GM21360 (cell line): ENCODE results near the gene HEY2.

Experiments used
- ATAC-seq: cut with Tn5 transposase; IDR thresholded peaks from one replicate; pipeline ENCODE4 v1.9.1; 2021; ENCODE audit warnings: mild to moderate bottlenecking, moderate library complexity; ENCODE audit not compliant: unreplicated experiment

The HEY2 gene

DNA sequence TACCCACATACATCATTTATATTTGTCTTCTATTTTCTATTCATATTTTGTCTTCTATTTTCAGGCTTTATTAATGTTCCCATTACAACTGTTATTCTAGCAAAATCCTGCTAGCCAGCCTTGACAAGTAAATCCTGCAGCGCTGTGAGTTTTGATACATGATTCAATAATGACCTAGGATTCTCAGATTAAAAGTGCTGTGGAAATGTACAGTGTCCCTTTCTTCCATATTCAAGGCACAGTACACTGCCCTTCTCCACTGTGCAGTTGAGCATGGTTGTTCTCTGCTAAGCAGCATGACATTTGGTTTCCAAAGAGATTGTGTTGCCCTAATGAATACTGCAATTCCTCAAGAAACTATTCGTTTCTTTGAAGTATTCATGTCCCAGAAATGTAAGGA lies 5.8 kb upstream of the HEY2 start:
- no peak for ATAC-seq

DNA sequence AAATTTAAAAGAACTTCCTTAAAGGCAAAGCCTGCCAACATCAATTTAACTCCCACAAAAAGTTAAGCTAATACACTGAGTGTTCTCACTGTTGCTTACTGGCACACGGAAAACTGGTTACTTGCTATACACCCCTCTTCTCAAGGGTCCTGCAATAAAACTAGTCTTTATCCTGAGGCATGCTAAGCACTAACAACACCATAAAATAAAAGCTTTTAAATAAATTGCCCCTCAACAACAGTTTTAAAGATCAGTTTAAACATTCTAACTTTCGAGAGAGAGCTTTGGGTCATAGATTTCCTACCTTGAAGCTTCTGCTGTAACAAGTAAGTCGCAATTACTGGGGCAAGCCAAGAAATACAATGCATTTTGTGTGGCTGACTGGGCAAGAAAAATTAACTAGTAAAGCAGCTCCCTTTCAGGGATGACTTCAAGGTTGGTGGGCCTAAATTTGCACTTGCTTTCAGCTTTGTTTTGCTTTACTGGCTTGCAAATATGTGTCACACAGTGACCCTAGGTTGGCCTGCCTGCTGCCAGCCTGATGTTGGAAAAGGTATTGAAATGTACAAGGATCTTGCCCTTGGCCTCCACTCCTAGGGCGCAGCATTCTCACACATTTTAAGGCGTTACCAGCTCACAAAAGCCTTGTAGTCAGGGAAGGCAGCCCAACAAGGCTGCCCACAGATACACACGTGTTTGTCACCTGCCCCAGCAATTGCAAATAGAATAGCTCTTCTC lies 4.0 kb upstream of the HEY2 start:
- ATAC-seq, result no peak

DNA sequence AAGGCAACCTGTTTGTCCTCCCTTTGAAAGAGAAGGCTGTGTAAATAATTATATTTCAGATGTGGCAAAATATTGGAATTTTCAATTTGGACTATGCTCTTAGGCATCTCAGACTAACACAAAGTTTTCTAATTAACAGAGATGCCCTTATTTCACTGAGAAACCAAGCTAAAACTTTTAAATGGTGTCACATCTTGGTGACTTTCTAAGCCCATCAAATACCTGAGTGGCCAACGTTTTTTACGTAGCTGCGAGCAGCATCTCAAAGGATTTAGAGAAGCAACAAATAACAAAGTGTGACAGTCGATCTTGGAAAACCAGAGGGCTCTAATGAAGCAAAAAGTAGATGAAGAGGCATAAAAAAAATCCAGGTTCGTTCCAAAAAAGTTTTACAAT lies 3.4 kb upstream of the HEY2 start:
- ATAC-seq, result no peak

DNA sequence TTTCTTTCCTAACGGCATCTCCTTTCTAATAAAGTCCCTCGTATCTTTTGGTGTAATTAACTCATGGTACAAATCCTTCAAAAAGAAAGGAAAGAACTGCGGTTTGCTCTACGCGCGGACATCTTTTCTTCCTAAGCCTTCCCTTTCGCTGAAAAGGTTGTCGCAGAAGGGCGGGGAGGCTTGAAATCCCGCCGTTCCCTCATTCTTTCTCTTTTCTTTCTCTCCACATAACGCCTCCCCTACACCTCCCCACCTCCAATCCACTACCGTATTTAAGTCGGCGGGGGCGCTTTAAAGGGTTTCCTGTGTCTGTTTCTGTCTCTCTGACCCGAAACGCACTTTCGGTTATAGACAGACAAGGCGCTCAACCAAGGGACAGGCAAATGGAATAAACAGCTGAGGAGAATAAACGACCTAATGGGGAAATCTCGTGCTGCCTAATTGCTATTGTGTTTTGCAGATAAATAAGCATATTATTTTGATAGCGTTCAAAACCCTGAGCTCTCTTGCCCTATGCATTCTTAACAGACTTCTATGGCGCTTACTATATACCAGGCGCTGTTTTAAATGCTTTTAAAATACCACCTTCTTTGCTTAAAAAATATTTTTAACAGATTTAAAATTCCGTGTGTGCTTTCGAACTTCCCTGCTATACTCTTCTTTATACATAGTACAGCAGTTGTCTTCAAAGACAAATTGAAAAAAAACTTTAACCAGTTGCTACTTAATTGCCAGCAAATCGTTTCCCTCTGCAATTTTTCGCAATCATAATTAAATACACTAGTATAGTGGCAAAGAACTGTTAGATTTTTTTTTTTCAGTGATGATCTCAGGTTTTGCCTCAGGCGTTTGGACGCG lies 2.5 kb upstream of the HEY2 start:
- ATAC-seq, result peak; percentile 54

DNA sequence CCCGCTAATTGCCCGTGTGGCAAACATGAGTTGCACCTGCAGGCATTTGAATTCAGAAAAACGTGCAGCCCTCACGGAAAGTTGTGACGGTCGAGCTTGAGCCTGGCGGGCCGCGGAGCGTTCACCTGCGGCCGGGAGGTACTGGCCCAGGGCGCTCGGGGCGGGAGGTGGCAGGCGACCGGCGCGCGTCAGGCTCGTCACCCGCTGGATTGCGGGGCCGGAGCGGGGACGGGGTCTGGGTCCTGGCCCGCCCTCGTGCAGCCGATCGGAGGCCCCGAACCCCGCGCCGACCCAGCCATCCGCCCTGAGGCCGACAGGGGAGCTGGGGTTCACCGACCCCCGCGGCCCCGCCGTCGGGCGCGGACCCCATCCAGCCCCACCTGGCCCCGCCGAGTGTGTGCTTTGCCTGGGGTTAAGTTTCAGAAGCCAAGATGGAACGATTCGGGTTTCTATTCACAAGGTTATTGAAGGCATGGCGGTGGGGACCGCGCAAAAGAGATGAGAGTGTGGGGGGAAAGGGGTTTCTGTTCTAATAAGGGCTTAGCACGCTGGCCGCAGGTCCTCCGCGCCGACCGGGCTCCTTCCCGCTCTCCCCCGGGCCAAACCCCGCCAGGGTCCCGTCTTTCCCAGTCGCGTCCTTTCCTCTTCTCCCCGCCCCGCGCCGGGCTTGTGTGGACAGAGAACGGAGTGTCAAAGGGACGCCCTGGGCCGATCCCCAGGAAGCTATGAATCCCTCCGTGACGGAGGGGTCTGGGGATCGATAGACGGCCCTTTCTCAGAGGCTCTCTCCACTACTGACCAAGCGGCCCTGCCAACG lies 1.6 kb upstream of the HEY2 start:
- ATAC-seq, result no peak

DNA sequence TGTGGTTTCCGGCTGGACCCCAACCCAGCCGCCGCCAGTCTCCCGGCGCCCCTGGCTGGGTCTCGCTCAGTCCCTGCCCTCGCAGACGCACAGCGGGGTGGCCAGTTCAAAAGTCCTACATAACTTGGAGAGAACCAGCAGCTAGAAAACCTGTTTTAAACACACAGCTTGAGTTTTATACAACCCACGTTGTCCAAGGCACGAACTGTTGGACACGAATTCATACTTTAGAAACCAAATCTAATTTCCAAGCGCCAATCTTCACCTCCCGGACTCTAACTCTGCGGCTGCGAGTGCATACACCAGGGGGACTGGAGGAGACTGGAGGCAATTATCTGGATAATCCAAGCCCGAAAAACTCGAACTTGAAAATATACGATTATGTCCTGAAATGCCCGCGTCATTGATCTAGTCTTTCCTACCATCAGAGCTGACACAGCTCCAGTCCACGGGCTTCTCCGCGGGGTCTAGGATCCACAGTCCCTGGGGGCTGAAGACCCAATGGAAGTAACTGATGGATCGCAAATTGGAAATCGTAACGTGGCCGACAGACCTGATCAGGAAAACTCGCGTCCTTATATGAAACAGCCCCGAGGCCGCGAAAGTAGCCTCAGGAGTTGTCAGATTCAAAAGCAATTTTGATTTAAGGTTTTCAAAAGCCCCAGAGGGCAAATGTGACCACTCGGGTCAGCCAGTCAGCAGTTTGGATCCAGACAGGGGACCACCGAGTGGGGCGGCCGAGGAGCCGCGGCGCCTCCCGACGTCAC lies 843 bp upstream of the HEY2 start:
- no peak for ATAC-seq

DNA sequence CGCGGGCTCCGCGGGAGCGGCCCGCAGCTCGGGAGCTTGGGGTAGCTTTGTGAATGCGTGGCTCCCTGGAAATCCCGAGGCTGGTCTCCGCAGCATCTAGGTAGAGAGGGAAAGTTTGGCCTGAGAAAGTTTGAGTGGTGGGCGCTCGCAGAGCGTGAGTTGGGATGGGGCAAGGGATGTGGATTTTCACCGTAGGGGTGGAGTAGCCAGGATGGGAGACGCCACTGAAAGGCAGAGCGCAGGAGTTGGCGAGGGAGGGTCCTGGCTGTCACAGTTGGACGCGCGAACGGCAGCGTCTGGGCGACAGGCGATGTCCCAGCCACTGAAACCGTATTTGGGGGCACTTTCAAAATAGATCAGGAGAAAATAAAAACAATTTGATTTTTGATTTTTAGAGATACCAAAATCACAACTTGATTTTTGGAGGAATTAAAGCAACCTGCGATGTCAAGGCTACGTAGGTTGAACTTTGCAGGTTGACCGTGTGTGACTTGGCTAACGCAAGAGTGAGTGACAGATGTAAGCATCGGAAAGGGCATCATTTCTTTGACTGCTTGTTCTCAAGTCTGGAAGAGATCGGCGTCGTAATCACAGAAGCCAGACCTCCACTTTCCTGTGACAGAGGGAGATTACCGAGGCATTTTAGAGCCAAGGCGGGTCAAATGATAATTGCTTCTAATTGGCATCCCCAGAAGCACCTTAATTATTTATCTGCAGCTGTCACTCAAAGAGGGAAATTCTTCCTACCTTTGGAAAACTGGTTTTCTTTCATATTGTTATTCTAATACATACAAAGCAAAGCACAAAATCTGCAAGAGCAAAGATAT lies 646 bp downstream of the HEY2 start:
- ATAC-seq, result no peak

DNA sequence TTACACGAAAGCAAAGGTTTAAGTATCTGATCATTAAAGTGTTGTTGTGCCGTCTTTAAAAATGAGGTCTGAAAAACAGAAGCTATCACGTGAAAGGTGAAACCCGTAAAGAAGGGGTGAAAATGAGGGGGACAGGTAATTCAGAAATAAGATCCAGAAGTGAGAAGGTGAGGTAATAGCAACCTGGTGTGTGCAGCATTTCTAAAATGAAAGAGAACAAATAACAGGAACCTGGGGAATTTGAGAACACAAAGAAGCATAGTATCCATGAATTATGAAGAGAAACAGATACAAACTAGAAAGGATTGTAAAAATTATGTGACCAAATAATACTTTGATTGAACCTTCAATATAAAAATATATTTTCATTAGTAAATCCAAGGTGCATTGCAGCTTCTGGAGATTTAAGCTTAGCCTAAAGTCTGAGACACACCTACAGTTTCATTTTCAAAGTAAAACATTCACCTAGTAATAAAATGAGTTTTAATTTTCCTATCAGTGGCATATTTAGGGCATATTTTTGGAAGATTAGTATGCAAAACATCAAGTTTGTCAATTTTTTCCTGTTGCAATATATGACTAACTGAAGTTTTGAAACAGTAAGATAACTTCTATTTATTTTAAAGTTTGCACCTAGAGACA lies 1.4 kb downstream of the HEY2 start:
- ATAC-seq, result no peak

DNA sequence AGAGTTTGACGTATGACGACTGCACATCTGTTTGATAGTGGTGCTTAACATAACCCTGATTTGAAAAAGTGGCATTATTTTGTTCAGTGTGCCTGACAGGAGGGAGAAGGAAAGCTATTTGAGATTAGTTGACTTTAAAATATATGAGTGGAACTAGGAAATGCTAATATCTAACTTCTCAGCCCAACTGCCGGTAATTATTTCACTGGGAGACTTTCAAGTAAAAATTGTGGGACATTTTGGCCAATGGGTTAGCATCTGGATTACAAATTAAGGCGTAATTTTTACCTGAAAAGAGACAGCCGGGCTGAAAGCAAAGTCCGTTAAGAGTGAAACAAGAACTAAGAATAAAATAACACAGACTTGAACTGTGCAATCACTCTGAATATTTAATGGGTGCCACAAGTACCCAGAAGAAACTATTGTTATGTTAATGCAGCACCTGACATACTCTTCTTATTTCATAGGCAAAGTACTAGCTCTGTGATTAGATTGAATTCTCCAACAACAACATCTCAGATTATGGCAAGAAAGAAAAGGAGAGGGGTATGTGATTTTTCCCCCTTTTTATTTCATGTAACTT lies 2.0 kb downstream of the HEY2 start:
- no peak for ATAC-seq

DNA sequence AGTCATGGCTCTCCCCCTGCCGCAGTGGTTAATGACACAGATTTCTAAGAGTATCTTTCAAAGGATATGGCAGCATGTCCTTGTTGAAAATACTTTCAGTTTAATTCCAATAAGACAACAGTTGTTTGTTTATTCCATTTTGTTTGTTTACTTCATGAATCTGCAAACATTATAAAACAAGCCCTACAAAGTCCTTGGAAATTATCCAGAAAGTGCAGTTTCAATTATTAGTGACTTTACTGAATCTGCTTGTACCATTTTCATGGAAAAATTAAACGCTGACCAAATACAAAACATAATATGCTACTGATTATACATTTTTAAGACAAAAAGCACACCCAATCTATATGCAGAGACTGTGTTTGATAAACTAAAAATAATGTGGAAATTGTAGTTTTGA lies 3.3 kb downstream of the HEY2 start:
- ATAC-seq, result no peak

DNA sequence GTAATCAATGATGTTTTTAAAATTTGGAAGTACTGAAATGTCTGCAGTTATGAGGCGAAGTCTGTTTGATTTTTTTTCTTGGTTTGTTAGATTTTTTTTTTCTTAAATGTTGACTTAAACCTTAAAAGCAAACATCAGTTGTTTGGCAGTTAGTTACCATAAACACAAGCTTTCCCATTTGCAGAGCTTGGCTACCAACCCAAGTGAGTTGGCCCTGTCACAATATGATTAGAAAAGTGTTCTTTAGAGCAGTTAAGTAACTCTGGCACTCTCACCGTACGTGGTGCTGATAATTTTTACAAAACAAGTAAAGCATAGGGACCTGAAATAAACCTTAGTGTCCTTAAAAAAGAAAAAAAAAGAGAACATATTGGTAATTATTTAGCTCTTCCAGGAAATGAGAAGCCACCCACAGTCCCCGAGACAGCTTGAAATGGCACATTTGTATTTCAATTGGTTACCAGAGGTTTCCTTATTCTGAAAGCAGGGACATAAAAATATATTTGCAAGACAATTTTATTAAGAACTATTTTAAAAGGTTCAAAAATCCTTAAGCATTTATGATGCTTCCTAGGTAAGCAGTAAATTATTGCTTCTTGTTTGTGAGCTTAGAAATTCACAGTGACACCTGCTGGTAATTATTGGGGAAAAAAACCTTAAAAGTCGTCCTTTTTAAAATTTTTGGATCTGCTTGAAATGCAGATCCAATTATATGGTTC lies 3.9 kb downstream of the HEY2 start:
- no peak for ATAC-seq

DNA sequence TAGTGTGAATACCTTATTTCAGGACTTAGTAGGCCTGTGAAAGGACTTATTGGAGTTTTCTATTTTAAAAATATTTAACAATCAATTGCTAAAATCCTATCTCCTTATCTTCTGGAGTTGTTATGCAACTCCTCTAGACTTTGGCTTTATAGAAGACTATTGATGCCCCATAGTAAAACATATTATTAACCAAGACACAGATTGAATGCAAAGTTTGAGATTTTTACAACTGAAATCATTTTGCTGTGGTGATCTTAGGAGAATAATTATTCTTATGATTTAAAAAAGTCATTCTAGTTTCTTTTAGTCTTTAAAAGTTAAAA lies 4.5 kb downstream of the HEY2 start:
- ATAC-seq, result no peak

DNA sequence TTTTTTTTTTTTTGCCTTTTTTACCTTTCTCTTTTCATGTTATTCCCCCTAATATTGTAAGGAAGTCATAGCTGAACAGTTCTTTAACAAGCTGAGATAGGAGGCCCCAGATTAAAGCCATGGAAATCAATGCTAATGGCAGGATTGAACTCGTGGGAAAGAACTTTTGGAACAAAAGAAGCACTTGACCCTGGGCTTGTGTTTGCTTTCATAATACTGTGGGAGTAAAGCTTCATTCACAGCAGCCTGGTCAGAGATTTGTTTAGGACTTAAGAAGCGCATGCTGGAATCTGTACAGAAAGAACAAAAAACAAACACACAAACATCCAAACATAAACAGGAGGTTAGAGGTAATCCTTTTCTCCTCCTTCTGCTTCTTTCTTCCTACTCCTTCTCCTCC lies 5.1 kb downstream of the HEY2 start:
- no peak for ATAC-seq

DNA sequence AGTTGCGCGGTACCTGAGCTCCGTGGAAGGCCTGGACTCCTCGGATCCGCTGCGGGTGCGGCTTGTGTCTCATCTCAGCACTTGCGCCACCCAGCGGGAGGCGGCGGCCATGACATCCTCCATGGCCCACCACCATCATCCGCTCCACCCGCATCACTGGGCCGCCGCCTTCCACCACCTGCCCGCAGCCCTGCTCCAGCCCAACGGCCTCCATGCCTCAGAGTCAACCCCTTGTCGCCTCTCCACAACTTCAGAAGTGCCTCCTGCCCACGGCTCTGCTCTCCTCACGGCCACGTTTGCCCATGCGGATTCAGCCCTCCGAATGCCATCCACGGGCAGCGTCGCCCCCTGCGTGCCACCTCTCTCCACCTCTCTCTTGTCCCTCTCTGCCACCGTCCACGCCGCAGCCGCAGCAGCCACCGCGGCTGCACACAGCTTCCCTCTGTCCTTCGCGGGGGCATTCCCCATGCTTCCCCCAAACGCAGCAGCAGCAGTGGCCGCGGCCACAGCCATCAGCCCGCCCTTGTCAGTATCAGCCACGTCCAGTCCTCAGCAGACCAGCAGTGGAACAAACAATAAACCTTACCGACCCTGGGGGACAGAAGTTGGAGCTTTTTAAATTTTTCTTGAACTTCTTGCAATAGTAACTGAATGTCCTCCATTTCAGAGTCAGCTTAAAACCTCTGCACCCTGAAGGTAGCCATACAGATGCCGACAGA lies 9.9 kb downstream of the HEY2 start:
- no peak for ATAC-seq

DNA sequence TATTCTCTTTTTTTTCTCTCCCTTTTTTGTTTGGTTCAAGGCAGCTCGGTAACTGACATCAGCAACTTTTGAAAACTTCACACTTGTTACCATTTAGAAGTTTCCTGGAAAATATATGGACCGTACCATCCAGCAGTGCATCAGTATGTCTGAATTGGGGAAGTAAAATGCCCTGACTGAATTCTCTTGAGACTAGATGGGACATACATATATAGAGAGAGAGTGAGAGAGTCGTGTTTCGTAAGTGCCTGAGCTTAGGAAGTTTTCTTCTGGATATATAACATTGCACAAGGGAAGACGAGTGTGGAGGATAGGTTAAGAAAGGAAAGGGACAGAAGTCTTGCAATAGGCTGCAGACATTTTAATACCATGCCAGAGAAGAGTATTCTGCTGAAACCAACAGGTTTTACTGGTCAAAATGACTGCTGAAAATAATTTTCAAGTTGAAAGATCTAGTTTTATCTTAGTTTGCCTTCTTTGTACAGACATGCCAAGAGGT lies 10.6 kb downstream of the HEY2 start:
- ATAC-seq, result no peak

DNA sequence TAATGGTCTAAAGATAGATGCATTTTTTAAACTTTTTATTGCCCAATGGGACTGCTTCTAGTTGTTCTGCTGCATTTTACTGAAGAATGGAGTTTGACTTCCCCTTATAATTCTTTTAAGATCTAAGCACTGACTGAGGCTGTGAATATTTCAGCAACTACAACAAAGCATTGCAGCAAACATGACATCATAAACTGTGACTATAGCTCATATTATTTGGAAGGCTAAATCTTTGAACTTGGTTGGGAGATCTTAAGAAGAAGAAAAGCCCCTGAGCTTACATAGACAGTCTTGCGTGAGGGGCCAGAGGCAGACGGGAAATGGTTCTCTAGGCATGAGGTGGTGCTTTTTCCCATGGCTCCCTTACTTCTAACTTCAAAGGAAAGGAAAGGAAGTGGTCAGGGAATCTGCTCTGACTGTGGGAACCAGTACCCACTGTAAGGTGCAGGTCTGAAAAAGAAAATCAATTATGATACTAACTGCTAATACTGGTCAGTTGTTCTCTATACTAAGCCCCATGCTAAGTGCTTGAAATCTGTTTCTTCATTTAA lies 14.8 kb downstream of the HEY2 start:
- ATAC-seq, result no peak

DNA sequence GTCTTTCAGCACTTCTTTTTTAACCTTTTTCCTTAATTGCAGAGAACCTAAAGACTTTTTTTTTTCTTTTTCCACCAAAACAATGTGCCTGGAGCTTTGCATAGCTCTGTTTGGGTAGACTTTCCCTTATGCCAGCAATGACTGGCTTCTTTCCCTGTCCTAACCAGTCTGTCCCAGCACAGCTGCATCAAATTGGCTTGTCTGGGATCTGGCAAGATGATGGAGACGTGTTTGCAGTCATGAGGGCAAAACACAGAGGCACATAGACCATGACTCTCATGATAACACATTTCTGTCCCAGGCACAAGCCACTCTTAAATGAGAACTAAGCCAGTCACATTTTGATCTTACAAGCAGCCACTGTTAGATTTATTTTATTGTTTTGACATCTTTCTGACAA lies 16.5 kb downstream of the HEY2 start:
- ATAC-seq, result no peak

DNA sequence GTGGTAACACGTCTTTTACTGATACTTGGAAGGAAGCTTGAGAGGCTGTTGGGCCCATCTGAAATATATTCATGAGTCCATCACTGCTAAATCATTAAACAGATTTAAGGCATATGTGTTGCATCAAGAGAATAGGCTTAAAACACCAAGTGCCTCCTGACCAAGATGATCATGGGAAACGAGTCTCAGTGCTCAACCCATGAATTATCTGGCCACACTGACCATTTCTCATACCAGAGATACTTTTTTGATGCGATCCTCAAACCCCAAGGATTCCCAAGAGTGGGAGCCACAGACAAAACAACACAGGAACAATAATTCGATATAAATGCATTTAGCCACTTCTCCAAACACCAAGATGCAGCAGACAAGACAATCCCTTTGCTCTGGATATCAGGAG lies 17.2 kb downstream of the HEY2 start:
- no peak for ATAC-seq
